PC-9 (cell line): ENCODE data around the gene TSPAN14. TPM values are rescaled to one million over a fixed set of nuclear protein-coding genes. Genes with fewer than 3 reads are reported as not detected.

Experiments used
- BruUV-seq: library from RNA; stranded (reverse); fragments of 400-500 nt; replicated peaks from 2 replicates; lab custom pipeline; 2021; lab: Mats Ljungman, UMichigan
- CTCF ChIA-PET: fragments of 300-600 bp; sonication (Branson Sonifier 250); formaldehyde crosslinking; loops from one replicate; lab custom pipeline; 2022; ENCODE audit warnings: antibody characterized with exemption; lab: Charles Lee
- POLR2A ChIA-PET: fragments of 300-600 bp; sonication (Branson Sonifier 250); formaldehyde crosslinking; loops from one replicate; lab custom pipeline; 2022; ENCODE audit warnings: antibody characterized with exemption; ENCODE audit not compliant: unreplicated experiment; lab: Charles Lee
- DNase-seq, 2 experiments: peaks; one replicate each; pipeline versions ENCODE4 v3.0.0 to v3.0.0-alpha.2; 2015 to 2022; ENCODE audit warnings: mixed read lengths in 1 of 2
- H2AFZ ChIP-seq: fragments of 200-600 bp; sonication (generic); 2 replicates; pipeline ENCODE4 v1.8.1; 2017; ENCODE audit warnings: antibody characterized with exemption
- H3F3A ChIP-seq: fragments of 200-600 bp; sonication (generic); 2 replicates; pipeline ENCODE4 v1.8.1; 2017; ENCODE audit warnings: antibody characterized with exemption, mild to moderate bottlenecking, low read depth; ENCODE audit not compliant: insufficient read depth
- H3K27ac ChIP-seq: fragments of 200-600 bp; sonication (generic); 2 replicates; pipeline ENCODE4 v1.6.1; 2016; ENCODE audit warnings: mixed run types
- H3K27me3 ChIP-seq: fragments of 200-600 bp; sonication (generic); 2 replicates; pipeline ENCODE4 v1.6.1; 2016; ENCODE audit warnings: low read depth, mixed run types; ENCODE audit not compliant: insufficient read depth
- H3K36me3 ChIP-seq: fragments of 200-600 bp; sonication (generic); 2 replicates; pipeline ENCODE4 v1.6.1; 2016; ENCODE audit warnings: low read depth, mixed run types
- H3K4me1 ChIP-seq: fragments of 200-600 bp; sonication (generic); replicated peaks from 2 replicates; pipeline ENCODE4 v1.6.1; 2016; ENCODE audit warnings: mixed run types; ENCODE audit not compliant: insufficient read depth
- H3K4me2 ChIP-seq: fragments of 200-600 bp; sonication (generic); 2 replicates; pipeline ENCODE4 v1.6.1; 2017; ENCODE audit warnings: mixed run types
- H3K4me3 ChIP-seq: fragments of 200-600 bp; sonication (generic); 2 replicates; pipeline ENCODE4 v1.6.1; 2016; ENCODE audit warnings: mixed run types
- H3K79me2 ChIP-seq: fragments of 200-600 bp; sonication (generic); 2 replicates; pipeline ENCODE4 v1.6.1; 2017; ENCODE audit warnings: low read depth, mixed run types
- H3K9me2 ChIP-seq: fragments of 200-600 bp; sonication (generic); 2 replicates; pipeline ENCODE4 v1.8.1; 2017; ENCODE audit warnings: mild to moderate bottlenecking; ENCODE audit not compliant: insufficient read depth
- H3K9me3 ChIP-seq: fragments of 200-600 bp; sonication (generic); 2 replicates; pipeline ENCODE4 v1.8.1; 2016; ENCODE audit warnings: low read depth; ENCODE audit not compliant: insufficient read depth
- H4K20me1 ChIP-seq: fragments of 200-600 bp; sonication (generic); 2 replicates; pipeline ENCODE4 v1.8.1; 2017; ENCODE audit not compliant: insufficient read depth
- EZH2 ChIP-seq: fragments of 200-600 bp; sonication (generic); IDR thresholded peaks from 2 replicates; pipeline ENCODE4 v1.8.0; 2017; ENCODE audit warnings: antibody characterized with exemption, low read depth
- intact Hi-C: fragments of 100-400 bp; cut with micrococcal nuclease; formaldehyde crosslinking; loops from one replicate; pipeline ENCODE4 v1.10.0; 2022; ENCODE audit not compliant: unreplicated experiment
- total RNA-seq: library from RNA; stranded (reverse); gene quantifications from 2 replicates; pipeline ENCODE4 v1.2.3, GENCODE V29; 2021
- TF ChIP-seq, protein P1 (sequence below): fragments of 200-600 bp; sonication (generic); conservative IDR thresholded peaks from 2 replicates; pipeline ENCODE4 v1.6.1; 2017; ENCODE audit warnings: mixed run types, antibody characterized with exemption, mild to moderate bottlenecking, moderate library complexity

TSPAN14 gene
- total RNA-seq, 1 experiment from 2014 or later: 135 TPM

DNA sequence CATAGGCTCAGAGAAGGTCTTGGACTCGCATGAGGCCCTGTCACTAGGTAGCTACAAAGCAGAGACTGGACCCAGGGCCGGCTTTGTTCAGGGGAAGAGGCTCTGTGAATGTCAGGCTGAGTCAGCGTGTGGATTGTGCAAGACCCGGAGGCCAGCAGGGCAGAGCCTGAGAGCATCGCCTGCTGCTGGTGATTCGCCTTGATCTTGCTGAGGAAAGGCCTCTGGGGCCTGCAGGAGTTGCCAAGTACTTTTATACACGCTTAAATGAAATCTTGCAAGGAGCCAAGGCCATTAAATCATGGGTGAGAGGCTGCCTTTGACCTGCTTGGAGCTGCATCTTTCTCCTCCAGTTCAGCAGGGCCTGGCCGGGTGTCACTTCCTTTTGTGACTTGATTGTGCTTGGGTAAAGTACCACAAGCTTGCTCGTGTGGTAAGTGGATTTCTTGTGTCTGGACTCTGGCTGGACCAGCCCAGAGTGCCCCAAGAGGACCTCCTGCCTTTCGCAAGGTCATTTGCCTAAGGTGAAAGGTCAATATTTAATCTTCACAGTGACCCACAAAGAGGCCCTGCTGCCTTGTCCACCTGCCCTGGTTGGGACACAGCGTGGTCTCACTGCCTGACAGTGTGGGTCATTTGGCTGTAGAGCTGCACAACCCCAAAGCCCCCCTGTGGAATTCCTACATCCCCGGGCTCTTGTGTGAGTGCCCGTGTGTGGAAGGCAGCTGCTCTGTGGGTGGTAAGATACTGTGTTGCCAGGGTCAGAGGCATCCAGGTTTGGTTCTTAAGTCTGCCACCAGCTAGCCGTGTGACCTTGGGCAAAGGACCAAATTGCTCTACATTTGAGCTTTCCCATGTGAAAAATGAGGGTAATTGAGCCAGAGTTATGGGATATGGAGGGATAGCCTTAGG is 45.0 kb downstream of the TSPAN14 start:
- Histone ChIP-seq H4K20me1 (no peaks in the 10 kb centered on the region), H3K79me2 (peaks cover 97% of the 10 kb centered on the region), H3K4me3 (peak overlapping the region; percentile 21; the same call in 1 of the 2 replicates), H3F3A (peaks cover 96% of the 10 kb centered on the region), H3K4me2 (peak overlapping the region; percentile 80), H3K36me3 (peaks cover 37% of the 10 kb centered on the region), H3K4me1 (peaks cover 98% of the 10 kb centered on the region), H3K27ac (peak overlapping the region; percentile 99), H3K27me3 (no peaks in the 10 kb centered on the region), H3K9me3 (no peaks in the 10 kb centered on the region), H2AFZ (no peak overlapping the region), H3K9me2 (no peaks in the 10 kb centered on the region)
- TF ChIP-seq, protein P1, sequence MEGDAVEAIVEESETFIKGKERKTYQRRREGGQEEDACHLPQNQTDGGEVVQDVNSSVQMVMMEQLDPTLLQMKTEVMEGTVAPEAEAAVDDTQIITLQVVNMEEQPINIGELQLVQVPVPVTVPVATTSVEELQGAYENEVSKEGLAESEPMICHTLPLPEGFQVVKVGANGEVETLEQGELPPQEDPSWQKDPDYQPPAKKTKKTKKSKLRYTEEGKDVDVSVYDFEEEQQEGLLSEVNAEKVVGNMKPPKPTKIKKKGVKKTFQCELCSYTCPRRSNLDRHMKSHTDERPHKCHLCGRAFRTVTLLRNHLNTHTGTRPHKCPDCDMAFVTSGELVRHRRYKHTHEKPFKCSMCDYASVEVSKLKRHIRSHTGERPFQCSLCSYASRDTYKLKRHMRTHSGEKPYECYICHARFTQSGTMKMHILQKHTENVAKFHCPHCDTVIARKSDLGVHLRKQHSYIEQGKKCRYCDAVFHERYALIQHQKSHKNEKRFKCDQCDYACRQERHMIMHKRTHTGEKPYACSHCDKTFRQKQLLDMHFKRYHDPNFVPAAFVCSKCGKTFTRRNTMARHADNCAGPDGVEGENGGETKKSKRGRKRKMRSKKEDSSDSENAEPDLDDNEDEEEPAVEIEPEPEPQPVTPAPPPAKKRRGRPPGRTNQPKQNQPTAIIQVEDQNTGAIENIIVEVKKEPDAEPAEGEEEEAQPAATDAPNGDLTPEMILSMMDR: no peak
- TF ChIP-seq EZH2: no peak
- peak; percentile 94 to 99 for DNase-seq
- no TSS peak for BruUV-seq
- CTCF ChIA-PET: interaction anchor here (1.0 to 1.5 kb wide), 2 partner anchors 36 to 115 kb away, joined by 3 read pairs; no protein-coding TSS in a partner anchor
- intact Hi-C loops: loop anchor here (1.0 kb wide), 1 partner anchor 28 kb away; no protein-coding TSS in a partner anchor
- POLR2A ChIA-PET: interaction anchor here (0.6 to 1.2 kb wide), 5 partner anchors 13 to 165 kb away, joined by 3 to 8 read pairs (median 4); no protein-coding TSS in a partner anchor

DNA sequence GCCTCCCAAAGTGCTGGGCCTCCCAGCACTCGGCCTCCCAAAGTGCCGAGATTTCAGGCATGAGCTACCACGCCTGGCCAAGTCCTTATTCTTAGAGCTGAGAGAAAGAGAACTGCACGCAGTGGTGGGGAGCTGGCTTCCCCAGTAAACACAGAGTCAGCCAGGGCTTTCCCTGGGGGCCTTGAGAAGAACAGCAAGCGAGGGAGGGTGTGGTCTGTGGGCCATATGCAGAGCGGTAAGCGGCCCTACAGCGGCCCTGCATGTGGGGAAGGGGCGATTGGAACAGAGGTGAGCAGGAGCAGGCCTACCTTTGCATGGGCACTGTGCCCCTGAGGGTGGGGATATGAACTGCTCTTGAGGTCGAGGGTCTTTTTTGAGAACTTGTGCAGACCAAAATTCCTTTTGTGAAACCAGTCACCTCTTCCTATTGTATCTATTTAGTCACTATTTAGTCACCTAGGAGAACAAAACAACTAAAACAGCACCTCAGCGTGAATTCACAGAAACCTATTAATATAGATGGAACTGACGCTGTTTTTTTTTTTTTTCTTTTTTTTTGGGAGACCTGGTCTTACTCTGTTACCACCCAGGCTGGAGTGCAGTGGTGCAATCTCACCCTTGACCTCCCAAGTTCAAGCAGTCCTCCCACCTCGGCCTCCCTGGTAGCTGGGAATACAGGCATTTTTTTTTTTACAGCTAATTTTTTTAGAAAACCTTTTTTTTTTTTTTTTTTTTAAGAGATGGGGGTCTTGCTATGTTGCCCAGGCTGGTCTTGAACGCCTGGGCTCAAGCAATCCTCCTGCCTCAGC is 46.7 kb downstream of the TSPAN14 start:
- H3K79me2 ChIP-seq: peaks cover 91% of the 10 kb centered on the region
- peak overlapping the region; percentile 36; the same call in 1 of the 2 replicates for H3K4me3 ChIP-seq
- CTCF ChIA-PET: interaction anchor here (0.6 to 1.5 kb wide), 5 partner anchors 11 to 38 kb away, joined by 3 to 6 read pairs (median 3); no protein-coding TSS in a partner anchor
- H3F3A ChIP-seq: peaks cover 98% of the 10 kb centered on the region
- H3K27ac ChIP-seq: peak overlapping the region; percentile 99
- H4K20me1 ChIP-seq: no peaks in the 10 kb centered on the region
- H3K4me1 ChIP-seq: peaks cover 98% of the 10 kb centered on the region
- peaks cover 28% of the 10 kb centered on the region for H3K36me3 ChIP-seq
- no peaks in the 10 kb centered on the region for H3K9me3 ChIP-seq
- POLR2A ChIA-PET: interaction anchor here (0.6 to 1.1 kb wide), 5 partner anchors 34 to 421 kb away, joined by 3 to 8 read pairs (median 5); partner anchors contain the start of gene PRXL2A
- H3K4me2 ChIP-seq: peak overlapping the region; percentile 80
- no peak for TF ChIP-seq EZH2
- TF ChIP-seq, protein P1: no peak
- DNase-seq: peak; percentile 44 to 63
- no peak overlapping the region for H2AFZ ChIP-seq
- H3K9me2 ChIP-seq: no peaks in the 10 kb centered on the region
- no TSS peak for BruUV-seq
- H3K27me3 ChIP-seq: no peaks in the 10 kb centered on the region
- intact Hi-C loops: loop anchor here (1.0 kb wide), 1 partner anchor 92 kb away; the partner anchor contains the start of gene PRXL2A
